Uterus (tissue), 2 donors: ENCODE data around the gene ATXN7L1.

Experiments used
- POLR2A ChIP-seq, 2 donors: fragments of 450-650 bp; IDR thresholded peaks; one replicate each; pipeline ENCODE4 v1.6.1; 2016; ENCODE audit warnings: antibody characterized with exemption in 2 of 2, mild to moderate bottlenecking in 1 of 2, moderate library complexity in 1 of 2
- TF ChIP-seq, protein P1 (sequence below), 4 experiments: fragments of 200-600 bp in 2 of 4; fragments of 450-650 bp in 2 of 4; sonication (generic) in 2 of 4; IDR thresholded peaks; one replicate each; pipeline ENCODE4 v1.5.1; 2016 to 2019; ENCODE audit warnings: antibody characterized with exemption in 4 of 4, mild to moderate bottlenecking in 2 of 4, moderate library complexity in 1 of 4

DNA sequence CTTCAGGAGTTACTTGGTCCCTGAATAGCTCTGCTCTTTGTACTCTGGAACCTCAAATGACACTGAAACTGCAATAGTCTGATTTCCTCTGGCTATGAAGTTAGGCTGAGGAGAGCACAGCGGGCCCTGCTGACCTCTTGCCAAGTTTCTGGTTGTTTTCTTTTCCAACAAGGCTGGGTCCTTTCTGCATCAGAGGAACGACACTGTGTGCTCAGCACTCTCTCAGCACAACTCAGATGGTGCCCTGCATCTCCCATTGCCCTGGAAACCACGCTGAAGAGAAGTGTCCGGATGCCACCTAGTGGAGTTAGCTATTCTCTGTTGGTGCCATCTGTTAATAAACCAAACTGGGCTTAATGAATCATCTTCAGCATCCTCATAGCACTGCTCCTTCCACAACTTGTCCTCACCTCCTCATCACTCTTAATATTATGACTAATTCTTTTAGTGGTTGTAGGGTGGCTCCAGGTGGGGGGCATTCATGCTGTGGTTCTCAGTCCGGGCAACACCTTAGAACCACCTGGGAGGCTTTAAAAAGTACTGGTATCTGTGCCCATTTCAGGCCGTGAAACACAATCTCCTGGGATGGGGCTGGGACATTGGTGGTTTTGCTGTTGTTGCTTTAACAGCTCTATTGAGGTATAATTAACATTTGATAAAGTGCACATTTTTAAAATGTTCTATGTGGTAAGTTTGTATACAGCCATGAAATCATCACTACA, 286.9 kb downstream of the ATXN7L1 start:
- TF ChIP-seq, protein P1, sequence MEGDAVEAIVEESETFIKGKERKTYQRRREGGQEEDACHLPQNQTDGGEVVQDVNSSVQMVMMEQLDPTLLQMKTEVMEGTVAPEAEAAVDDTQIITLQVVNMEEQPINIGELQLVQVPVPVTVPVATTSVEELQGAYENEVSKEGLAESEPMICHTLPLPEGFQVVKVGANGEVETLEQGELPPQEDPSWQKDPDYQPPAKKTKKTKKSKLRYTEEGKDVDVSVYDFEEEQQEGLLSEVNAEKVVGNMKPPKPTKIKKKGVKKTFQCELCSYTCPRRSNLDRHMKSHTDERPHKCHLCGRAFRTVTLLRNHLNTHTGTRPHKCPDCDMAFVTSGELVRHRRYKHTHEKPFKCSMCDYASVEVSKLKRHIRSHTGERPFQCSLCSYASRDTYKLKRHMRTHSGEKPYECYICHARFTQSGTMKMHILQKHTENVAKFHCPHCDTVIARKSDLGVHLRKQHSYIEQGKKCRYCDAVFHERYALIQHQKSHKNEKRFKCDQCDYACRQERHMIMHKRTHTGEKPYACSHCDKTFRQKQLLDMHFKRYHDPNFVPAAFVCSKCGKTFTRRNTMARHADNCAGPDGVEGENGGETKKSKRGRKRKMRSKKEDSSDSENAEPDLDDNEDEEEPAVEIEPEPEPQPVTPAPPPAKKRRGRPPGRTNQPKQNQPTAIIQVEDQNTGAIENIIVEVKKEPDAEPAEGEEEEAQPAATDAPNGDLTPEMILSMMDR (IDR thresholded peaks at IDR 0.05): peak in 3 of 4 experiments; percentile 35 to 43 (median 37)
- no peak for TF ChIP-seq POLR2A (IDR thresholded peaks at IDR 0.05)
